WERI-Rb-1 (cell line): ENCODE measurements around the gene P2RY2.

Experiments
- DNase-seq: peaks from one replicate; pipeline ENCODE4 v3.0.0-alpha.2; 2020
- H3K27ac ChIP-seq: fragments of 250-450 bp; sonication (Bioruptor Pico); 2 replicates; pipeline ENCODE4 v1.5.1; 2020; ENCODE audit warnings: mild to moderate bottlenecking, moderate library complexity
- H3K27me3 ChIP-seq: fragments of 250-450 bp; sonication (Bioruptor Pico); 2 replicates; pipeline ENCODE4 v1.5.1; 2021; ENCODE audit warnings: mild to moderate bottlenecking, low read depth, moderate library complexity; ENCODE audit not compliant: insufficient read depth, severe bottlenecking
- H3K36me3 ChIP-seq: fragments of 250-450 bp; sonication (Bioruptor Pico); 2 replicates; pipeline ENCODE4 v1.5.1; 2020; ENCODE audit warnings: mild to moderate bottlenecking, moderate library complexity
- H3K4me3 ChIP-seq: 2 replicates; pipeline ENCODE4 v1.5.1; 2011; ENCODE audit warnings: low read depth, mild to moderate bottlenecking, control low read depth, low read length
- H3K9me3 ChIP-seq: fragments of 250-450 bp; sonication (Bioruptor Pico); 2 replicates; pipeline ENCODE4 v1.5.1; 2021; ENCODE audit warnings: mild to moderate bottlenecking, moderate library complexity; ENCODE audit not compliant: severe bottlenecking
- CTCF ChIP-seq: IDR thresholded peaks from 2 replicates; pipeline ENCODE4 v1.5.1; 2011; ENCODE audit warnings: low read depth, mild to moderate bottlenecking, control low read depth, inconsistent platforms, low read length

Gene P2RY2

GRCh38 chr11:73218106-73218829 is at the start of gene P2RY2:
Gene P2RY2, plus strand, starts transcription at chr11:73218281. Its CDS starts 15,879 bp downstream, at chr11:73234160.
- no peak for TF ChIP-seq CTCF
- DNase-seq = no peak
- Histone ChIP-seq H3K4me3 (no peak within 1 kb of the TSS), H3K27ac (no peak within 1 kb of the TSS), H3K9me3 (no peaks in the 10 kb centered on the region), H3K36me3 (no peaks in the 10 kb centered on the region), H3K27me3 (no peaks in the 10 kb centered on the region)

DNA sequence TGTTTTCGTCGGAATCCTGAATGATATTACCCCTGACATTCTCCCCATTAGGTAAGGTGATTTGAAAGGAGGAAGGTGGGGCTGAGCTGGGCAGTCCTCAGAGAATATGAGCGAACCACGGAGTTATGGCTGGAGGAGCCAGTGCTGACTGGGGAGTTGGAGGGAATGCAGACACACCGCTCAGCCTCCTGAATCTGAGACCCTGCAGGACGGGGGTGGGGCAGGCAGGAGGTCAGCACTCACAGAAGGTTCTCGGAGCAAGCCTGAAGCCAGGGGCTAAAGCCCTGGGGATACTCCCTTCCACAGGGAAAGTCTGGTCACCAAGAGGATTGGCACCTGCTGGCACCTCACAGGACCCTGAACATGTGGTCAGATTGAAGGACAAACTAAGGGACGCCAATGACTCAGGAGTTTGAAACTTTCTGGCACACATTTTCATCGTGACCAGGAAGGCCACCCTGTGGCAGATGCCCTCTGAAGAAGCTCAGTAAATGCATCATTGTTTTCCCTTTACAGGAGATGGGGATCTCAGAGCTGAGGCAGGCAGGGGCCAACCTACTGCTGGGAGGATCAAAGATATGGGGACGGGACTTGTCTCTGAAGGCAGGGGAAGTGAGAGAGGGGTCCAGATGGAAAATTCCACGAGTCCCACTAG is 49.0 kb upstream of the P2RY2 start:
- DNase-seq = no peak
- no peak for TF ChIP-seq CTCF
- no peak overlapping the region for H3K27ac ChIP-seq
- no peaks in the 10 kb centered on the region for H3K27me3 ChIP-seq
- H3K9me3 ChIP-seq = peaks cover 3% of the 10 kb centered on the region
- H3K36me3 ChIP-seq = no peaks in the 10 kb centered on the region
- H3K4me3 ChIP-seq = no peak overlapping the region

DNA sequence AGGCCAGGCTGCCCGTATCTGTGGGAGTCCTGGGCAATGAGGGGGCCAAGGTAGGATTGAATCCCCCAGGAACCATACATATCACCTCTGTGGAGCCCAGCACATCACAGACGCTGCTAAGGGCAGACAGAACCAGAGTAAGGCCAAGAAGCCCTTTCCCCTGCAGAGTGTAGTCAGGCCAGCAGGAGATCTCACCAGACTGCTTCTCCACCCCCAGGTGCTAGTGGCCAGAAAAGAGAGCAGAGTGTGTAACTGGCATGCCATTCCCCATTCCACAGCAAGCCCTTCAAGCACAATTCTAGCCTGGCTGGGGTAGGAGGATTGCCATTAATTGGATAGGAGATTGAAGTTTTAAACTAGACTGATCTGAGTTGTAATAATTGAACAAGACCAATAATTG is 47.9 kb upstream of the P2RY2 start:
- no peaks in the 10 kb centered on the region for H3K9me3 ChIP-seq
- H3K27ac ChIP-seq = no peak overlapping the region
- TF ChIP-seq CTCF = no peak
- H3K4me3 ChIP-seq = no peak overlapping the region
- no peaks in the 10 kb centered on the region for H3K36me3 ChIP-seq
- H3K27me3 ChIP-seq = no peaks in the 10 kb centered on the region
- DNase-seq = no peak

DNA sequence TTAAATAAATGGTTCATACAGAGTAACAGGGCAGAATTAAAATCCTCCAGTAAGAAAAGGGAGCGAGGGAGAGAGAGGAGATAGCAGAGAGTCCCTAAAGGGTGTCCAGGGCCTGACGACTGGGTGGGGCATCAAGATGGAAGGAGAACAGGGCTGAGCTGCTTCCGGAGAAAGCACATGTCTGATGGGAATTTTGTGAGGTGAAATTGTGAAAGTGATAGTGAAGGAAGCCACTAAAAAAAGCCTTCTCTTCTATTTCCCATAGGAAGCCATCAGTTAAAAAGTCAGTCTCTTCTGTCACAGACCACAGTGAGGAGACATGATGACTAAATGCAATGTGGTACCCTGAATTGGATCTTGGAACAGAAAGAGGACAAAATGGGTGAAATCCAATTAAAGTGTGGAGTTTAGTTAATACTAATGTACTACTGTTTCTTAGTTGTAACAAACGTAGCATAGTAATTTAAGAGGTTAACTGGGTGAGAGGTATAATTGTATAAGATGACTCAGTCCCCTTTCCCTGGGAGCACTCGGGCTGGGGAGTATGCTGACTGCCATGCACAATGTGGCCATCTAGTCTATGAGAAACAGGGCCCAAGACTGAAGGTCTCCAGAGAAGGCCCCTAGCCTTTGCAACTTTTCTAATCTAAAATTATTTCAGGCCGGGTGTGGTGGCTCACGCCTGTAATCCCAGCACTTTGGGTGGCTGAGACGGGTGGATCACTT is 46.5 kb upstream of the P2RY2 start:
- no peak for TF ChIP-seq CTCF
- no peaks in the 10 kb centered on the region for H3K36me3 ChIP-seq
- no peak overlapping the region for H3K27ac ChIP-seq
- H3K27me3 ChIP-seq = no peaks in the 10 kb centered on the region
- no peaks in the 10 kb centered on the region for H3K9me3 ChIP-seq
- H3K4me3 ChIP-seq = no peak overlapping the region
- no peak for DNase-seq

- DNase-seq = no peak
- H3K9me3 ChIP-seq = no peaks in the 10 kb centered on the region
- no peaks in the 10 kb centered on the region for H3K27me3 ChIP-seq
- no peak overlapping the region for H3K4me3 ChIP-seq
- no peak for TF ChIP-seq CTCF
- H3K36me3 ChIP-seq = no peaks in the 10 kb centered on the region
- H3K27ac ChIP-seq = no peak overlapping the region
Measured at GRCh38 chr11:73172992-73173656, 45.0 kb upstream of the P2RY2 start.
